ENCODE measurements around the gene ZNF444. TPM values are rescaled to one million over a fixed set of nuclear protein-coding genes. Genes with fewer than 3 reads are reported as not detected.

ZNF444 gene
- total RNA-seq, 4 donors from 2014 or later, result 16.4 to 38.9 (median 24.9) TPM

- intact Hi-C loops (cut with DNase I; ENCODE audit: low total_unique reads) (no loop called here), in situ Hi-C loops (cut with MboI; ENCODE audit: low sequenced_read_pairs in 4 of 4) (no loop called here)
- Histone ChIP-seq H3K4me3 (no peak overlapping the region), H3K36me3 (no peaks in the 10 kb centered on the region), H3K27ac (peak overlapping the region in 3 of 4 donors; percentile 18 to 45 (median 28)), H3K9me3 (no peaks in the 10 kb centered on the region), H3K27me3 (no peaks in the 10 kb centered on the region), H3K4me1 (peaks cover 74 to 90% of the 10 kb centered on the region in 2 donors)
- DNase-seq, result no peak
- no peak for ATAC-seq
- TF ChIP-seq POLR2A (IDR thresholded peaks at IDR 0.05) (no peak), CTCF (IDR thresholded peaks at IDR 0.05 in 4 of 5, conservative IDR thresholded peaks at IDR 0.05 in 1 of 5) (no peak)
Measured at GRCh38 chr19:56114778-56115110, 26.3 kb upstream of the ZNF444 start.

DNA sequence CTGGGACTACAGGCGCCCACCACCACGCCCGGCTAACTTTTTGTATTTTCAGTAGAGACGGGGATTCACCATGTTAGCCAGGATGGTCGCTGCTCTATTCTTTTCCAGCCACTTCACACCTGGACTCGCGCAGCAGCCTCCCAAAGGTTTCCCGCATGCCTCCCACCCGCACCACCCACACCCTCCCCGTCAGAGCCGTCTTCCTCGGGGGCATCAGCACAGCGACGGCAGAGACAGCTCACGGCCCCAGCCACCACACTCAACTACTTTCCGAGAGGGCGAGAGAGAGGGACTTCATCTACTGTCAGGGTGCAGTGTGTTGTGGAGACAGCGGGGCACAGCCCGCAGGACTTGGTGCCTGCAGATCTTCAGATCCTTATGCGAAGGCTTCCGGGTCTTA lies 25.6 kb upstream of the ZNF444 start:
- TF ChIP-seq POLR2A (IDR thresholded peaks at IDR 0.05), result no peak
- Histone ChIP-seq H3K4me1 (peaks cover 70 to 89% of the 10 kb centered on the region in 2 donors), H3K36me3 (no peaks in the 10 kb centered on the region), H3K9me3 (no peaks in the 10 kb centered on the region), H3K27ac (no peak overlapping the region), H3K4me3 (no peak overlapping the region), H3K27me3 (no peaks in the 10 kb centered on the region)
- in situ Hi-C loops (cut with MboI; ENCODE audit: low sequenced_read_pairs in 4 of 4), result no loop called here
- ATAC-seq (no peak), DNase-seq (no peak)
- intact Hi-C loops (cut with DNase I; ENCODE audit: low total_unique reads), result no loop called here

DNA sequence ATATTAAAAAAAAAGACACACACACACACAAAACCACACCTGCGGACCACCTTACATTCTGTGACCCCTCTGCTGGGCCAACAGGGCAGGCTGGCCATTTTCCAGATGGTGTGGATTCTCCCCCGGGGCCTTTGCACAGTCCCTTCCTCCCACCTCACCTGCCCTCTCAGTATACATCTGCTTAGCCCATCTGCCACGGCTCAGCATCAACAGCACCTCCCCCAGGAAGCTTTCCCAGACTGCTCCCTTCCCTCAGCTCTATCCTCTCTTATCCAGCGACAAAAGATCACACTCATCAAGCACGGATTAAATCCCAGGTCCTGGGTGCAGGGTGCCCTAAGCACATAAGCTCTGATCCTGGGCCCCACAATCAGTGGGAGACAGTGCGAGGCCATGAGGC lies 24.5 kb upstream of the ZNF444 start:
- H3K27me3 ChIP-seq, result no peaks in the 10 kb centered on the region
- peaks cover 59 to 78% of the 10 kb centered on the region in 2 donors for H3K4me1 ChIP-seq
- in situ Hi-C loops (cut with MboI; ENCODE audit: low sequenced_read_pairs in 4 of 4) (no loop called here), intact Hi-C loops (cut with DNase I; ENCODE audit: low total_unique reads) (no loop called here)
- H3K9me3 ChIP-seq, result no peaks in the 10 kb centered on the region
- no peak overlapping the region for H3K4me3 ChIP-seq
- TF ChIP-seq CTCF (IDR thresholded peaks at IDR 0.05 in 4 of 5, conservative IDR thresholded peaks at IDR 0.05 in 1 of 5), result no peak
- TF ChIP-seq POLR2A (IDR thresholded peaks at IDR 0.05), result no peak
- H3K27ac ChIP-seq, result peak overlapping the region in 1 of 4 donors; percentile 15
- no peak for ATAC-seq
- no peaks in the 10 kb centered on the region for H3K36me3 ChIP-seq
- no peak for DNase-seq

DNA sequence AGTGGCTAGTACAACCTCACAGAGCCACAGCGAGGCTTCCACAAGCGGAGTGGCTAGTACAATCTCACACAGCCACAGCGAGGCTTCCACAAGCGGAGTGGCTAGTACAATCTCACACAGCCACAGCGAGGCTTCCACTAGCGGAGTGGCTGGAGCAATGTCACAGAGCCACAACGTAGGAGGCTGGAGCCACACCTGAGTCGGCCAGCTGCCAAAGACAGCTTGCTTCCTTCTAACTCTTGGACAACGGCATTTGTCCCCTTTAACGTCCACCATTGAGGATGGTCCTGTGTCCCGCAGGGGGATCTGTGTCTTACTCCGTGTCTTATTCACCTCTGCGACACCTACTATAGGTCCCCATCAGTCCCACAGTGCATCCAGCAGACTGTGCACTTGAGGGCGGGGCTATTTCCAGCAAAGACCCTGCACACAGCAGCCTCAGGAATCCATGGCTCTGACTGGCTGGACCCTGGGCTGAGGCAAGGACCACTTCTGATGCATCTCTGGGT lies 23.7 kb upstream of the ZNF444 start:
- peaks cover 58 to 73% of the 10 kb centered on the region in 2 donors for H3K4me1 ChIP-seq
- DNase-seq, result no peak

DNA sequence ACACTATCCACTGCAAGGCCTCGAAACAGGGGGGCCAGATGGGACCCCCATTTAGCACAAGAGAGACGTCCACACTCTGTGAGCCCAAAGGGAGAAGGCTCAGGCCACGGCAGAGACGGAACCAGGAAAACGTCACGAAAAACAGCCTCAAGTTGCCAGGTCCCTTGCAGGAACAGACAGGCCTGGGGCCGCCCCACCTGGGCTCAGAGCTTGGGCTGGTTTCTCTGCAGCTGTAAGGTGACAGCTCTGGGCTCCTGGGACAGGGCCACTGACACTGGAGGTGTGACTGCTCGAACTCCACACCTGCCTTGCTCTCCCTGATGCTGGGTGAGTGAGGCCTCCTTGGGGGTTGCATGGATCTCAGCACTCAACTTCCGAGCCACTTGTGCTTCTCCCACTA lies 23.2 kb upstream of the ZNF444 start:
- peak overlapping the region in 3 of 4 donors; percentile 92 to 99 (median 99) for H3K27ac ChIP-seq
- no peaks in the 10 kb centered on the region for H3K27me3 ChIP-seq
- H3K4me1 ChIP-seq, result peaks cover 55 to 68% of the 10 kb centered on the region in 2 donors
- no peaks in the 10 kb centered on the region for H3K36me3 ChIP-seq
- DNase-seq (no peak), ATAC-seq (no peak)
- no peak overlapping the region for H3K4me3 ChIP-seq
- in situ Hi-C loops (cut with MboI; ENCODE audit: low sequenced_read_pairs in 4 of 4), result no loop called here
- H3K9me3 ChIP-seq, result no peaks in the 10 kb centered on the region
- TF ChIP-seq CTCF (IDR thresholded peaks at IDR 0.05 in 4 of 5, conservative IDR thresholded peaks at IDR 0.05 in 1 of 5) (no peak), POLR2A (IDR thresholded peaks at IDR 0.05) (no peak)
- intact Hi-C loops (cut with DNase I; ENCODE audit: low total_unique reads), result no loop called here

More for the DNA sequence above, 23.7 kb upstream of the ZNF444 start:
- peak overlapping the region in 2 of 4 donors; percentile 15 to 99 for H3K27ac ChIP-seq
- ATAC-seq, result no peak
- in situ Hi-C loops (cut with MboI; ENCODE audit: low sequenced_read_pairs in 4 of 4) (no loop called here), intact Hi-C loops (cut with DNase I; ENCODE audit: low total_unique reads) (no loop called here)
- H3K4me3 ChIP-seq, result no peak overlapping the region
- TF ChIP-seq POLR2A (IDR thresholded peaks at IDR 0.05), result no peak
- no peak for TF ChIP-seq CTCF (IDR thresholded peaks at IDR 0.05 in 4 of 5, conservative IDR thresholded peaks at IDR 0.05 in 1 of 5)
- H3K9me3 ChIP-seq, result no peaks in the 10 kb centered on the region
- H3K36me3 ChIP-seq, result no peaks in the 10 kb centered on the region
- no peaks in the 10 kb centered on the region for H3K27me3 ChIP-seq

Measured in gastrocnemius medialis (tissue), 4 donors.